Right kidney (tissue), 1 donor: ENCODE measurements around the gene CACNA1I.
"Not testable (repeated sequence)": the region's sequence is repeated elsewhere in the genome, so short reads cannot be mapped to it uniquely, and the experiment has no call there.

Experiments used
- DNase-seq: peaks from one replicate; pipeline ENCODE4 v3.0.0-alpha.2; 2016

The CACNA1I gene

GRCh38 chr22:39721206-39722031 is 150.9 kb downstream of the CACNA1I start:
- DNase-seq = no peak

GRCh38 chr22:39722032-39722325 is 151.4 kb downstream of the CACNA1I start:
- no peak for DNase-seq

- no peak for DNase-seq
Observed at GRCh38 chr22:39722501-39722900, 151.9 kb downstream of the CACNA1I start.

GRCh38 chr22:39723463-39723862 is 152.9 kb downstream of the CACNA1I start:
- no peak for DNase-seq

GRCh38 chr22:39723899-39724351 is 153.4 kb downstream of the CACNA1I start:
- no peak for DNase-seq

GRCh38 chr22:39724390-39724789 is 153.8 kb downstream of the CACNA1I start:
- DNase-seq = no peak

GRCh38 chr22:39724857-39725256 is 154.3 kb downstream of the CACNA1I start:
- DNase-seq = no peak

- DNase-seq = no peak
Observed at GRCh38 chr22:39725351-39726035, 154.9 kb downstream of the CACNA1I start.

- no peak for DNase-seq
Observed at GRCh38 chr22:39727541-39727940, 157.0 kb downstream of the CACNA1I start.

- DNase-seq = no peak
Observed at GRCh38 chr22:39728236-39728860, 157.8 kb downstream of the CACNA1I start.

- no peak for DNase-seq
Observed at GRCh38 chr22:39729141-39729934, 158.8 kb downstream of the CACNA1I start.

GRCh38 chr22:39731481-39731880 is 160.9 kb downstream of the CACNA1I start:
- DNase-seq = no peak

- no peak for DNase-seq
Observed at GRCh38 chr22:39731881-39732555, 161.5 kb downstream of the CACNA1I start.

GRCh38 chr22:39732625-39733024 is 162.1 kb downstream of the CACNA1I start:
- DNase-seq = no peak

- no peak for DNase-seq
Observed at GRCh38 chr22:39733191-39733590, 162.6 kb downstream of the CACNA1I start.

GRCh38 chr22:39734046-39734445 is 163.5 kb downstream of the CACNA1I start:
- DNase-seq = not testable (repeated sequence)

- DNase-seq = no peak
Observed at GRCh38 chr22:39734866-39735265, 164.3 kb downstream of the CACNA1I start.

GRCh38 chr22:39735776-39736175 is 165.2 kb downstream of the CACNA1I start:
- DNase-seq = no peak

GRCh38 chr22:39738746-39739145 is 168.2 kb downstream of the CACNA1I start:
- DNase-seq = no peak
